Cardiac muscle cell (in vitro differentiated cells and primary cell): Measurements from ENCODE around the gene IL1RN. TPM values are rescaled to one million over a fixed set of nuclear protein-coding genes. Genes with fewer than 3 reads are reported as not detected.

ENCODE experiments used
- DNase-seq, 2 donors: peaks; one replicate each; pipeline versions ENCODE4 v3.0.0 to v3.0.0-alpha.2; 2010 to 2017; ENCODE audit warnings: low read depth in 1 of 2, low spot score in 1 of 2
- H3K27ac ChIP-seq: fragments of 200-600 bp; sonication (generic); 2 replicates; pipeline ENCODE4 v1.5.1; 2016
- H3K27me3 ChIP-seq: fragments of 200-600 bp; sonication (generic); 2 replicates; pipeline ENCODE4 v1.6.0; 2016; ENCODE audit warnings: control low read depth
- H3K36me3 ChIP-seq: fragments of 200-600 bp; sonication (generic); 2 replicates; pipeline ENCODE4 v1.5.1; 2016; ENCODE audit warnings: control low read depth
- H3K4me1 ChIP-seq: fragments of 200-600 bp; sonication (generic); 2 replicates; pipeline ENCODE4 v1.8.1; 2017; ENCODE audit warnings: low read depth, mild to moderate bottlenecking, mixed run types
- H3K4me3 ChIP-seq: fragments of 200-600 bp; sonication (generic); 2 replicates; pipeline ENCODE4 v1.5.1; 2016; ENCODE audit warnings: mild to moderate bottlenecking
- H3K9me3 ChIP-seq: fragments of 200-600 bp; sonication (generic); 2 replicates; pipeline ENCODE4 v1.5.1; 2017; ENCODE audit warnings: low read depth, mild to moderate bottlenecking, control low read depth
- CTCF ChIP-seq: IDR thresholded peaks from 2 replicates; pipeline ENCODE4 v1.5.1; 2012; ENCODE audit warnings: low read depth, mild to moderate bottlenecking, low read length
- polyA plus RNA-seq: library from polyadenylated mRNA; unstranded; fragments of >200 nt; fragmentation: Nextera tagmentation; extraction: Ambion mirVana; gene quantifications from 2 replicates; pipeline ENCODE4 v1.2.1, GENCODE V29; 2016
- total RNA-seq: library from RNA; depleted of rRNA; stranded (reverse); fragments of >200 nt; gene quantifications from 2 replicates; pipeline ENCODE4 v1.2.3, GENCODE V29; 2016

IL1RN gene
- total RNA-seq (not detected in 2 replicates), polyA plus RNA-seq (not detected in 2 replicates)

DNA sequence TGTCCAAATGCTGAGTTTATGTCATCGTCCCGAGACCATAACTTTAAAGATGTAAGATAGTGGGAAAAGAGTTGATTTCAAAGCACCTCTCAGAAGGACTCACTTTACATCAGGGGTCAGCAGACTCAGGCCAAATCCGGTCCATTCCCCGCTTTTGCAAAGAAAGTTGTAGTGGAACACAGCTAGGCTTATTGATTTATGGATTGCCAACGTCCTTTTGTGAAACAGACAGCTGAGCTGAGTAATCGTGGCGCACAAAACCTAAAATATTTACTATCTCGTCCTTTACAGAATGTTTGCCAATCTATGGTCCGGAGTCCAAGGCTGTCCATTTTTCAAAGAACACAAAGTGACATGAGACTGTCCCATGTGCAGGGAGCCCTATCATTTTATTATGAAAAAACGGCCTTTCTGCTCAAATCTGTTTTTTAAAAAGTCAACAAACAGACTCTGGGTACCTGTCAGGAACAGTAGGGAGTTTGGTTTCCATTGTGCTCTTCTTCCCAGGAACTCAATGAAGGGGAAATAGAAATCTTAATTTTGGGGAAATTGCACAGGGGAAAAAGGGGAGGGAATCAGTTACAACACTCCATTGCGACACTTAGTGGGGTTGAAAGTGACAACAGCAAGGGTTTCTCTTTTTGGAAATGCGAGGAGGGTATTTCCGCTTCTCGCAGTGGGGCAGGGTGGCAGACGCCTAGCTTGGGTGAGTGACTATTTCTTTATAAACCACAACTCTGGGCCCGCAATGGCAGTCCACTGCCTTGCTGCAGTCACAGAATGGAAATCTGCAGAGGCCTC, at the start of gene IL1RN:
TSS of gene IL1RN (plus strand) at position 754 of the 801 bp plus-strand sequence. CDS start at position 781, 27 bp downstream.
- no peaks in the 10 kb centered on the region for H3K27me3 ChIP-seq
- H3K4me3 ChIP-seq: no peak within 1 kb of the TSS
- H3K4me1 ChIP-seq: no peaks in the 10 kb centered on the region
- no peak within 1 kb of the TSS for H3K27ac ChIP-seq
- no peaks in the 10 kb centered on the region for H3K9me3 ChIP-seq
- no peak for TF ChIP-seq CTCF
- no peak for DNase-seq
- H3K36me3 ChIP-seq: no peaks in the 10 kb centered on the region

DNA sequence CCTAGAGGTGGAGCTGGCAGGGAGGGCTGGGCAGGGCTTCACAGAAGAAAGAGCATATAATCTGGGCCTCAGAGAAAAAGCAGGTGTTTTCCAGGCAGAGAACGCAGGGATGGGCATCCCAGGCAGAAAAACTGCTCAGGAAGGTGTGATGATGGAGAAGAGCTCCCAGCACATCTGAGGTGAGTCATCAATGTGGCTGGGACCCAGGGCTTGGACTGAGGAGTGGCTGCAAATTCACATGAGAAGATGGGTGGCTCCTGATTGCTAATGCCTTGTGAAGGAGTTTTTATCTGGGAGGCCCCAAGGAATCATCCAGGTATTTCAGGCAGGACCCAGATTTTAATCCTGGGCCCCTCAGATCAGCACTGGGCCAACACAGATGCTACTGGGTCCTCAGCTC, 49.5 kb upstream of the IL1RN start:
- Histone ChIP-seq H3K4me3 (no peak overlapping the region), H3K27ac (no peak overlapping the region)

GRCh38 chr2:113078350-113078839, 49.0 kb upstream of the IL1RN start:
- H3K4me1 ChIP-seq: no peaks in the 10 kb centered on the region
- no peak overlapping the region for H3K4me3 ChIP-seq
- DNase-seq: no peak
- TF ChIP-seq CTCF: no peak
- no peak overlapping the region for H3K27ac ChIP-seq
- H3K36me3 ChIP-seq: no peaks in the 10 kb centered on the region
- H3K27me3 ChIP-seq: peaks cover 3% of the 10 kb centered on the region
- no peaks in the 10 kb centered on the region for H3K9me3 ChIP-seq

More for the DNA sequence above, 49.5 kb upstream of the IL1RN start:
- H3K9me3 ChIP-seq: no peaks in the 10 kb centered on the region
- no peak for DNase-seq
- no peak for TF ChIP-seq CTCF
- no peaks in the 10 kb centered on the region for H3K4me1 ChIP-seq
- peaks cover 3% of the 10 kb centered on the region for H3K27me3 ChIP-seq
- H3K36me3 ChIP-seq: no peaks in the 10 kb centered on the region

- DNase-seq: no peak
- H3K36me3 ChIP-seq: no peaks in the 10 kb centered on the region
- H3K27ac ChIP-seq: no peak overlapping the region
- H3K4me1 ChIP-seq: no peaks in the 10 kb centered on the region
- TF ChIP-seq CTCF: no peak
- peaks cover 3% of the 10 kb centered on the region for H3K27me3 ChIP-seq
- H3K4me3 ChIP-seq: no peak overlapping the region
- no peaks in the 10 kb centered on the region for H3K9me3 ChIP-seq
Observed at GRCh38 chr2:113079131-113079530, 48.3 kb upstream of the IL1RN start.

DNA sequence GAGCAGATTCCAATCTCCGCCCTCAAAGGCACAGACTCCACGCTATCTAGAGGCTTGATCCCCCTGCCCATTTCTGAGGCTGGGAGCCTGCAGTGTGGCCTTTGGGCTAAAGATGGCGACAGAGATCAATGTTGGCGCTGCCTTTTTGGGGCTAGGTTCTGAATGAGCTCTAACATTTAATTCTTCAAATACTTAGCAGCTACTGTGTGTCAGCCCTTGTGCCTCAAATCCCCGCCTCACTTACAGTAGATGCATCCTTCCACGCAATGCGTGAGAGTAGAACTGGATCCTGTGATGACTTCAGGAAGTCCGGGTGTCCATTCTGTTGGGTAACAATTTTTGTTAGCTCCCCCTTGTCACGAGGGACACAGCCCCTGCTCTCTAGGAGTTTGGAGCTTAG, 47.3 kb upstream of the IL1RN start:
- Histone ChIP-seq H3K36me3 (no peaks in the 10 kb centered on the region), H3K4me3 (no peak overlapping the region), H3K4me1 (no peaks in the 10 kb centered on the region), H3K27ac (no peak overlapping the region), H3K27me3 (peaks cover 3% of the 10 kb centered on the region), H3K9me3 (no peaks in the 10 kb centered on the region)
- peak; percentile 88 for TF ChIP-seq CTCF
- peak; percentile 39 to 54 for DNase-seq
